Breast epithelium (tissue), 3 donors: ENCODE data around the gene DNAJB4.

ENCODE experiments used
- POLR2A ChIP-seq: fragments of 450-650 bp; IDR thresholded peaks from one replicate; pipeline ENCODE4 v1.6.1; 2016; ENCODE audit warnings: antibody characterized with exemption, mild to moderate bottlenecking, moderate library complexity
- POLR2AphosphoS5 ChIP-seq, 3 donors: sonication (generic); formaldehyde crosslinking; IDR thresholded peaks; one replicate each; pipeline ENCODE4 v1.6.1; 2017; ENCODE audit warnings: antibody characterized with exemption in 3 of 3
- TF ChIP-seq, protein P1 (sequence below), 3 donors: fragments of 450-650 bp; IDR thresholded peaks; one replicate each; pipeline ENCODE4 v1.5.1; 2016 to 2017; ENCODE audit warnings: antibody characterized with exemption in 3 of 3, mild to moderate bottlenecking in 3 of 3, moderate library complexity in 3 of 3

DNA sequence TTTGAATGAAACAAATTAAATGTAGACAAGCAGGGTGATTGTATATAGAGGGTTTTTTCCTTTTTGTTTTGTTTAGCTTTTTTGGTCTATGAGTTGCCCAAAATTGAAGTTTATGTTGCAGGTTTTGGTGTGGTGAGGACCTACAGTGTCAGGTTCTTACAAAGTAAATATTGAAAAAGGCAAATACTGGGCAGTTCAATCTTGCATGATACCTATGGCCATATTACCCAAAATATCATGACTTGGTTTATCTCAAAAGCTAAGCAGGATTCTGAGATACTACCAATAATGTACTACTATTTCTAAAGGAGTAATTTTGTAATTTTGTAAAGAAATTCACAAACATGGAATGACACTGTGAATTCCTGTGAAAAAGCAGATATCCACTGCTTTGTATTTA, 1.8 kb downstream of the DNAJB4 start:
- TF ChIP-seq, protein P1, sequence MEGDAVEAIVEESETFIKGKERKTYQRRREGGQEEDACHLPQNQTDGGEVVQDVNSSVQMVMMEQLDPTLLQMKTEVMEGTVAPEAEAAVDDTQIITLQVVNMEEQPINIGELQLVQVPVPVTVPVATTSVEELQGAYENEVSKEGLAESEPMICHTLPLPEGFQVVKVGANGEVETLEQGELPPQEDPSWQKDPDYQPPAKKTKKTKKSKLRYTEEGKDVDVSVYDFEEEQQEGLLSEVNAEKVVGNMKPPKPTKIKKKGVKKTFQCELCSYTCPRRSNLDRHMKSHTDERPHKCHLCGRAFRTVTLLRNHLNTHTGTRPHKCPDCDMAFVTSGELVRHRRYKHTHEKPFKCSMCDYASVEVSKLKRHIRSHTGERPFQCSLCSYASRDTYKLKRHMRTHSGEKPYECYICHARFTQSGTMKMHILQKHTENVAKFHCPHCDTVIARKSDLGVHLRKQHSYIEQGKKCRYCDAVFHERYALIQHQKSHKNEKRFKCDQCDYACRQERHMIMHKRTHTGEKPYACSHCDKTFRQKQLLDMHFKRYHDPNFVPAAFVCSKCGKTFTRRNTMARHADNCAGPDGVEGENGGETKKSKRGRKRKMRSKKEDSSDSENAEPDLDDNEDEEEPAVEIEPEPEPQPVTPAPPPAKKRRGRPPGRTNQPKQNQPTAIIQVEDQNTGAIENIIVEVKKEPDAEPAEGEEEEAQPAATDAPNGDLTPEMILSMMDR (IDR thresholded peaks at IDR 0.05): no peak
- TF ChIP-seq POLR2A: no peak
- TF ChIP-seq POLR2AphosphoS5 (IDR thresholded peaks at IDR 0.05): no peak
